OCI-M1 (cell line): ENCODE measurements around the gene OTOG.

Experiments used
- DNase-seq: peaks from one replicate; lab custom pipeline; 2025; lab: John Stamatoyannopoulos, UW

The OTOG gene

DNA sequence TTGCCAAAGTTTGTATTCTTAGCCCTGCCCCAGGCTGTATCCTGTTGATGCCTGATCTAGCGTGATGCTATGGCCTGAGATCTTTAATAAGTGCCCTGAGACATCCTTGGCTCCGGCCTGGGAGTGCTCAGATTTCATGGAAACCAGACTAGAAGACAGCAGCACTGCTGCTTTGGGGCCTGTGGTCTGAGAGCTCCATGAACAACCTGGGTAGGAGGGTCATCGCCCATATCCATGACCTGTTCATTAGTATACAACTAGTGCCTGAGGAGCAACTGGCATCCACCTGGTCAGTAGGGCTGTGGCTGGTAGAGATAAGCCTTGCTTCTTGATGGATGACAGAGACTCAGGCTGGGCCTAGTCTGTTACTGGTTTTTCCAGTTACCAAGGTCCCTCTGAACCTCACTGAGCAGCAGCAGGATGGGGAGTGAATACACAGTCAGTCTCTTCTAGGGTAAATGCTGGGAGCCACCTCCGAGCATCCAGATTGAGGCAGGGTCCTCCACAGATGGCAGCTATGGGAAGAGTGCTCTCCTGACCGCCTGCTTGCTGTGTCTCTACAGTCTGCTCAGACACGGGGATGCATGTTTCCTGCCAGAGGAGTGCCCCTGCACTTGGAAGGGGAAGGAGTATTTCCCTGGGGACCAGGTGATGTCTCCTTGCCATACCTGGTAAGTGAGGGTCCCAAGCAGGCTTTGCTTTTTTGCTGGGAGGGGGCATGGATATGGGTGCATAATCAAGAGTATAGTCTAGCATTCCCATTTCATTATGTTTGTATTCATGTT lies 39.0 kb downstream of the OTOG start:
- no peak for DNase-seq

DNA sequence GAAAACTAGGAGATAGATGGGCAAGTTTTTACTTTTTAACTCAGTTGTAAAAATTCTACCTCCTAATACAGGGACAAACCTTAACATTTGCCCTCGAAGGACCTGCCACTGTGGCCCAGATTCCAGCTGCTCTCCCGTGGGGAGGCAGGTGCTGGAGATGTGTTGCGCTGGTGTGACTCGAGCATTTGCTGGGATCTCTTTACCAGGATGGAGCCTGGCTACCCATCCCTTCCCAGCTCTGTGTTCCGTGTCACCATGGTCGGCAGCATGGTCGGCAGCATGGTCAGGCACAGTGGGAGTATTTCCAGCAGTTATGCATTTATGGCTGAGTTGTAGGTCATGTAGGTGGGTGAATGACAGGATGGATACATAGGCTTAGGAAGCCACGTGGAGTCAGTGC lies 41.1 kb downstream of the OTOG start:
- no peak for DNase-seq

DNA sequence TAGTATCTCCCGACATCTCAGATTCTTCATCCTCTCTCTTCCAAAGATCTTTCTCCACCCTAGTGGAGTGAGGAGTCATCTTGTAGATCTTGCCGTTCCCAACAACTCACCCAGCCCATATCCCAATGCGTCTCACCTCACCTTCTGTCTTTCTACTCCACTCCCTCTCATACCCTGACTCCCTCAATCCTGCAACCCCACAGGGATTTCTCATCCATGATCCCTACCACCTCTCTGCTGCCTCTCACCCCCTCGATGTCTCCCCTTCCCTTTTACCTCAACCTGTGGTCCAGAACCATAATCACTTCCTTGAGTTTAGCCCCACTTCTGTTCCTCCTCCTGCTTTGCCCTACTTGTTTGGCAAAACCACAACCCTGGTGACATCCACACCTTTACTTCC lies 41.7 kb downstream of the OTOG start:
- DNase-seq = no peak

DNA sequence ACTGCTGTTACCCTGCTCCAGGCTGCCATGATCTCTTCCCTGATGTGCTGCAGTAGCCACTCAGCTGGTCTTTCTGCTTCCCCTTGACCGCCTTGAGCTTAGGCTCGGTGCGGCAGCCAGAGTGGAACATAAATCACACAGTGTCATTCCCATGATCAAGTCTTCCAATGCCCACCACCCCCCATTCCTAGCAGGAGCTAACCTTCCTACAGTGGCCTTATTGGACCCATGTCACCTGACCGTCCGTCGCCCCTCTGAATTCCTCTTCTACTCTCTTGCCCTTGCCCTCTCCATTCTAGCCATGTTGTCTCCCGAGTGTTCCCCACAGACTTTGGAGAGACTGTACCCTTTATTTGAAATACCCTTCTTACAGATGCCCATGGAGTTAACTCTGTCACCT lies 43.4 kb downstream of the OTOG start:
- no peak for DNase-seq

DNA sequence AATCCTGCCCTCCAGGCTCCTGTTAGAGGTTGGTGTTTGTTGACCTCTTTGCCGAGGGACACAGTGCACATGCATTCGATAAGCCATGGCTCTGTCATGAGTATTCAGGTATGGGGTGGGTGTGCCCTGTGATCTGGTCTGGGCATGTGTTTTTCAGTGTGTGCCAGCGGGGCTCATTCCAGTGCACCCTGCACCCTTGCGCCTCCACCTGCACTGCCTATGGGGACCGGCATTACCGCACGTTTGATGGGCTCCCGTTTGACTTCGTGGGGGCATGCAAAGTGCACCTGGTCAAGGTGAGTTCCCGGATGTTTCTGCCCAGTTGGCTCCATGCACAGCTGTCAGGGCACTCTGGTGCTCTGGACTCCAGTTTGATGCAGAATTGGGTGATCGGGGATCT lies 44.2 kb downstream of the OTOG start:
- no peak for DNase-seq

DNA sequence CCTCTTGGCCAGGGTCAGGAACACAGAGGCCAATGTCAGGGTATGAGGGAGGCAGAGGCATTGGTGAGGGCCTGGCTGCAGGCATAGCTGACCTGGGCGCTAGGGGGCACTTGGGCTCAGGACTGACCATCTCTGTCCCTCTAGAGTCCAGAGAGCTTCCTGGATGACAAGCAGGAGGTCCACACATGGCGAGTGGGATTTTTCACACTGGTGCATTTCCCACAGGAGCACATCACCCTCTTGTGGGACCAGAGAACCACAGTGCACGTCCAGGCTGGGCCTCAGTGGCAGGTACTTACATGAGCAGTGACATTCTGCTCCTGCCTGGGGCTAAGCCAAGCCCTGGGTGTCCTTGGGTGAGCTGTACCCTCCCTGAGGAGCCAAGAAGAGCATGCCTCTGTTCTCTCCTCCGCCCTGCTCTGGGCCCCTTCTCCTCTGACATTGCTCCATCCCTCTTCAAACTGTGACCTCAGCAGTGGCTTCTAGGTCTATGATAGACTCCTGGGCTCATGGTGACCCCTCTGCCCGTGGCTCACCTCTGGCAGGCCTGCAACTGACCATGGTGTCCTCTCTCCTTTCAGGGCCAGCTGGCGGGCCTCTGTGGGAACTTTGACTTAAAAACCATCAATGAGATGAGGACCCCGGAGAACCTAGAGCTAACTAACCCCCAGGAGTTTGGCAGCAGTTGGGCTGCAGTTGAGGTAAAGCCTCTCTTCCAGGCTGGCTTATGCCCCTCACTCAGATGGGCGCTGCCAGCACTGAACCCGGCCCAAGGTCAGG lies 46.6 kb downstream of the OTOG start:
- no peak for DNase-seq

DNA sequence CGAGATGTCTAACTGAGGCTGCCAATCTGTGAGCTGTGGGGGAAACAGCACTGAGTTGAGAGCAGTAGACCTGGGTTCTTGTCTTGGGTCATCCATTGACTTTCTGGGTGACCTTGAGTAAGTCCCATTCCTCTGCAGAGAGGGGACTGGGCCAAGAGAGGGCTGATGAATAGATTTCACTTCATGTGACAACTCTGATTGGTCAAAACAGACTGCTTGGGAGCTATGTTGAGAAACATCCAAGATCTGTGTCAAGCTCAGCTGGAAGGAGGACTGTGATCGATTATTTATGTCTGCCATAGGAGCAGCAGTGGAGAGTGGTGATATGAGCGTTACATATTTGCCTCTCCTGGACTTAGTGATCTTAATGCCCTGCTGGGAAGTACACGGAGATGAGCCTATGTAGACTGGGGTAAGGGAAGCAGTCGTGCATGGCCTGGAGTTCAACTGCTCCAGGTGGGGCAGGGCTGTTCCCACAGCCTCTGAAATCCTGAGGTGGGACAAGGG lies 47.7 kb downstream of the OTOG start:
- no peak for DNase-seq

DNA sequence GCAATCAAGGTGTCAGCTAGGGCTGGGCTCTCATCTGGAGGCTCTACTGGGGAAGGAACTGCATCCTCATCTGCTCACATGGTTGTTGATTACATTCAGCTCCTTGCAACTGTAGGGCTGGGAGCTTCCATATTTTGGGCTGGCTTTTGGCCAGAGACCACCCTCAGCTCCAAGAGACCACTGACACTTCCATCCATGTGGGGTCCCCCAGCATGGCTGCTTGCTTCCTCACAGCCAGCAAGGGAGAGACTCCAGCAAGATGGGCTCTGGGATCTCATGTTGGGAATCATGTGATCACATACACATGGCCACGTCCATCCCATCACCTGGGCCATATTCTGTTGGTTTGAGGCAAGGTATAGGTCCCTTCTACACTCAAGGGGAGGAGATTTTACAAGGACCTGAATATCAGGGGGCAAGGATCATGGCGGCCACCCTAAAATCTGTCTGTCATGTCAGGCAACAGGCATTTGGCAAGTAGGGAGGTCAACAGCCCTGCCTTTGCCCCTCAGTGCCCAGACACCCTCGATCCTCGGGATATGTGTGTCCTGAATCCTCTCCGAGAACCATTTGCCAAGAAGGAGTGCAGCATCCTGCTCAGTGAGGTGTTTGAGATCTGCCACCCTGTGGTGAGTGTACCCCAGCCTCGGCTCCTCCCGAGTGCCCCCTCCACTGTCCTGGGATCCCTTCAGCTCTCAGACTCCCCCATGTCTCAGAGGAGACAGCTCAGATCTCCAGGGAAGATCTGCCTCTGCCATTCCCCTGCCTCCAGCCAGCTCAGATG lies 48.7 kb downstream of the OTOG start:
- no peak for DNase-seq

DNA sequence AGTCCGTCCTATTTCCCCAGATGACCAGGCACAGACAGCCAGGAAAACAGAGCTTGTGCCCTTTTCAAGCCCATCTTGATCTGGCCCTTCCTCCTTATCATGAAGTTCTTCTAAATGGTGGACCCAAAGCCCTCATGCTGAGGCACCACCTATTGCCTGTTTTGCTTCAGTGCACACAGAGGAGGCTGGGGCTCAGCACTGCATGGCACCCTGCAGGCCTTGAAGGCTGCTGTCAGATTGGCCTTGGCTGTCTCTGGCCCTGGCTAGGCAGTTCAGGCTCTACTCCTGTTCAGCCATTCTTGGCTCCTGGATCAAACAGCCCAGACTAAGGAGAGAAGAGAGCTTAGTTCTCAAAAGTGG lies 49.2 kb downstream of the OTOG start:
- DNase-seq = no peak

DNA sequence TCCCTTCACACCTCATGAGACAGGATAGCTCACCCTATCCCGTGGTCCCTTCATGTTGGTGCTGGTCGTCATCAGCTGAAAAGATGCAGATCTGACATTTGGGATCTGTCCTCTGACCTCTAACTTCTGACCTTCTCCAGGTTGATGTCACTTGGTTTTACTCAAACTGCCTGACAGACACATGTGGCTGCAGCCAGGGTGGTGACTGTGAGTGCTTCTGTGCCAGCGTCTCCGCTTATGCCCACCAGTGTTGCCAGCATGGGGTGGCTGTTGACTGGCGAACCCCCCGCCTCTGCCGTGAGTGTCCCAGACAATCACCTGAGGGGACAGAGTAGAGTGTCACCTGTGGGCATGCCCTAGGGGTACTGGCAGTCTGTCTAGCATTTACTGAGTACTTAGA lies 49.7 kb downstream of the OTOG start:
- DNase-seq = no peak

DNA sequence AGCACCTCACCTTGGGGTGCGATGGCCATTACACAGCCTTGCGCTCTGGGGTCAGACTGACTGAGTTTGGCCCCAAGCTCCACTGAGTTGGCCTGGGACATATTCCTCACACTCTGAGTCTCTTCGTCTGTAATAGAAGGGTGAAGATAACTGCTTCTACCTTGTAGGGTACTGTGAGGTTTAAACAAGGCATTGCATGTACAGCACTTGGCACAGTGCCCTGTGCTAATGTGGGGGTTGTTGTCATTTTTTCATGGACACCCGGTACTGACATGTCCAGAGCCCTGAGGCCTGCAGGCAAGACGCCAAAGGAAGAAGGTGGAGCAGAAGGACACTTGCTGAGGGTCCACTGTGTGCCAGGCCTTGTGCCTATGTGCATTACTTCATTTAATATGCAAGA lies 50.7 kb downstream of the OTOG start:
- no peak for DNase-seq

DNA sequence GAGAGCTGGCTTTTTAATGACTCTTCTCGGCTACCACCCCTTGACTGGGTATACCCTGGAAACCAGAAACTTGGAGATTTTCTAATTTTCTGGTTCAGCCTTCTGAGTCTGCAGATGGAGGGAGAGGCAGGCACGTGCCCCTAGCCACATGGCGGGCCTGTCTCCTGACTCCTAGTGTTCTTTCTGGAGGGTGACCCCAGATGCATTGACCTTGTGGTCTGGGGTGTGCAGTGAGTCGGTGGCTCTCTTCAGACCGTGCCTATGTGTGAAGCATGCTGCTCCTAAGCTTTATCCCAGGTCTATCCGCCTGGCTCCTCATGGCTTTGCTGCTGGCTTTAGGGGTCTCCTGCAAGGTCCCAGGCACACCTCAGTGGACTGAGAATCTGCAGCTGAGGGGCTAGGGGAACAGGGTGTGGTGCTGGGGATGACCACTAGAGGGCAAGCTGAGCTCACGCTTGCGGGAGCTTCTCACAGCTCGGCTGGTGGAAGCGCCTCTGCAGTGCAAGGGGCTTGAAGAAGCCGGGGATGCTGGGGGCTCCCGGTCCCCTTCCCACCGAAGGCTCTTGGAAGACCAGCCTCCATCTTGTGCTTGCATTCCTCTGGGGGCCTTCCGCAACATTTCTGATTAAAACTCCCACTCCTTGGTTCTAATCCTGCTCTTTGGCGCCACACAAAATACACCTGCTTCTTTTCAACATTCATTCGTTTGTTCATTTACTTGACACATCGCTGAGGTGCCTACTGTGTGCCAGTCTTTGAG lies 51.8 kb downstream of the OTOG start:
- DNase-seq = peak; percentile 75

DNA sequence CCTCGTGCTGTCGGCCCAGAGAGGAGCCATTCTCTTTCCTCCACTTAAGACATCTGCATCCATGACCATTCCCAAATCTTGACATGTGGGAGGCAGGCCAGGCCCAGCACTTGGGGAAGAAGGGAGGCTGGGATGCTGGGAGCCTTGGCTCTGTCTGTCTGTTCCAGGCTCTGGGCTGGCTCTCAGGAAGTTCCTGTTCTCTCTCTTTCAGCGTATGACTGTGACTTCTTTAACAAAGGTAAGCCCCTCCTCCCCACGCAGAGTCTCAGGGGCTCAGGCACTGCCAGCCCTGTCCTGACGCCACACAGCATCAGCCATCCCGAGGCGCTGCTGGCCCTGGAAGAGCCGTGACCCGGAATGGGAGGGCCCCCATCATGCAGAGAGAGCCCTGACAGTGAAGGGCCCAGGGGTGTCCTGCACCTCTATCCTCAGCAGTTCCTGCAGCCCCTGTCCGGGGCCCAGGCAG lies 52.4 kb downstream of the OTOG start:
- DNase-seq = no peak

DNA sequence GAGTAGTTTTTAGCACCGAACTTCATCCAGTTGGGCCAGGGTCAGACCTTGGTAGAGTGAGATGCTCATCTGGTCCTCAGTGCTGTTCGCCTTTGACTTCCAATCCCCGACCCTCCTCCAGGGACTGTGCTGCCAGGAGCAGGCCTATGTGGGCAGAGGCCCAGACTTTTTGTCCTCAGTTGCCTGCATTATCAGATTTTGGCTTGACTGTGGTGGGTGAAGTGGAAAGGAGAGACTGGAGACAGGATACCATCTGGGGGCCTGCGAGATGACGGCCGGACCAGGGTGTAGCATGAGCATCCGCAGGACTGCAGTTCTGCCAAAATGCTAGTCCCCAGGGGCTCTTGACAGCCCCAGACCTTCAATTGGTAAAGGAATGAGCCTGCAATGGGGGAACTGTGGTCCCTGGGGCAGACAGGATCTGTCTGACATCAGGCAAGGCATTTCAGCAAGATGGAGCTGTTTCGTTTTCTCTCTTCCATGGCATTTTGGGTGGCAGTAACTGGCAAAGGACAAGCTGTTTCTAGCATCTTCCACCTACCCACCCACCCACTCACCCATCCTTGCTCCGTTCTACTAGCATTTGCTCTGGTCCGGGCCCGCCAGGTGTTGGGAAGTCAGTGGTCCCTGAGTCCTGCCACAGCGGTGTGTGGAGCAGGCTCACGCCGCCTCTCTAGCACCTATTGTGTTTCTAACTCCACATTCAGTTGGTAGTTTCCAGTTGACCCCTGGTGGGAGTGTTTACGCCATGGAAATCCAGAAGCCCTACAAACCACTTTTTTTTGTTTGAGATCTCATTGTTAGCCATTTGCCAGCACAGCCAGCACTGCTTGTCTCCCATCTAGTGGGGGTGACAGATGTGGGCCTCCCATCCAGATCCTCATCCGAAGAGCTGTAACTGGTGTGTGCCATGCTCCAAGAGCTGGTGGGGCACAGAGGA lies 53.5 kb downstream of the OTOG start:
- no peak for DNase-seq

DNA sequence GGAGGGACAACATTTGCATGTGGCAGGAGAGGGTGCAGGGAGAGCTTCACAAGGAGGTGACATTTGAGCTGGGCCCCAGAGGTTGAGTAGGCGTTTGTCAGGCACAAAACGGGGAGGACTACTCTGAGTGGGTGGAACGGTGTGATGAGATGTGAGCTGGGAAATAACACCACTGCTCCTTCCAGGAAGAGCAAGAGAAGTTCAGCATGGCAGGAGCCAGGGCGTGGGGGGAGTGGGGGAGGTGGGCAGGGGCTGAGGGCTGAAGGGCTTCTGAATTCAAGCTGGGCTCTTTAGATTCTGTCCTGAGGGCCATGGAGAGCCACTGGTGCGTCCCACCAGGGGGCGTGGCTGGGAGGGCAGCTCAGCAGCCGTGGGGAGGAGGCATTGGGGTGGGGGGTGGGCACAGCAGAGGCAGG lies 54.2 kb downstream of the OTOG start:
- peak; percentile 5 for DNase-seq

DNA sequence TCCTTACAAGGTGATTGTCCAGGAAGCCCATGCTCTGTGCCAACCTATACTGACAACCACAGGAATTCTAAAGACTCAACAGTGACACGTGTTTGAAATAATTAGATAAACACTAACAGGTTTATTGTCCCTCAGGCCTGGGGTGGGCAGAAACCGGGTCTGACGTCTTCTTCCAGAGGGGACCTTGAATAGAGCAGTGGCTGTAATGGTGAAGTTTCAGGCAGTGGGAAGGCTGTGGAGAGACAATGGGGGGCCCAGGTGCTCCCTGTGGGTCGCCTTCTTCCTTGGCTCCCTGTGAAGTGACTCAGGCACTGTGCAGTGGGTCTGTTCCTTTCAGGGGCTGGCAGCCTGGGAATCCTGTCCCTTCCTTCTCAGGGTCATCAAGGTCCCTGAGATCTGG lies 54.6 kb downstream of the OTOG start:
- DNase-seq = no peak

DNA sequence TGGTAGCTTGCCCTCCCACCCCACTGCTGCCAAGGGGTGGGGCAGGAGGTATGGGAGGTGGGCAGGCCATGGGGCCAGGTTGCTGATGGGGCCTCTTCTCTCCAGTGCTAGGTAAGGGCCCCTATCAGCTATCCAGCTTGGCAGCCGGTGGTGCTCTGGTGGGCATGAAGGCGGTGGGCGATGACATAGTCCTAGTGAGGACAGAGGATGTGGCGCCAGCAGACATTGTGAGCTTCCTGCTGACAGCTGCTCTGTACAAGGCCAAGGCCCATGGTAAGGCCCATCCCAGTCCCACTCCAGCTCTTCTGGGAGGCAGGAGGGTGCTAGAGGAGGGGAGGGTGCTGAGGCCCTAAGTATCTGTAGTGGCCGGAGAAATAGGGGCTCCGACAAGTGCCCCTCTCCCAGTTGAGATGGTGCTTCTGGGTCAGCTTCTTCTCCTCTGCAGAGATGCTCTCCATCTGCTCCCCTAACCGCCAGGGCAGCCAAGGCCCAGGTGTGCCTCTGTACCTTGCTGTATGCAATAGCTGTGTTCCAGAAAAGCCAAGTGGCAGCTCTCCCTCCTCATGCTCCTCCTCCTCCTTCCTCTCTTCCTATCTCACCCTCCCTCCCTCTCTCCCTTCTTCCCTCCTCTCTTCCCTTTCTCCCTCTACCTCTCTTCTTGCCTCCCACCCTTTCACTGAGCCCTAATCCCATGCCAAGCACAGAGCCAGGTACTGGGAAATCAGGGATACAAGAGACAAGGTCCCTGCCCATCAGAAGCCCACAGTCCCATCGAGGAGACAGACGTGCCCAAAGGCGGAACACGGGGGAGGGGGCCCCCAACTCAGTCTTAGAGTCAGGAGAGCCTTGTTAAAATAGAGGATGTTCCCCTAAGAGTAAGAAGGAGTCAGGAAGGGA lies 55.3 kb downstream of the OTOG start:
- no peak for DNase-seq

DNA sequence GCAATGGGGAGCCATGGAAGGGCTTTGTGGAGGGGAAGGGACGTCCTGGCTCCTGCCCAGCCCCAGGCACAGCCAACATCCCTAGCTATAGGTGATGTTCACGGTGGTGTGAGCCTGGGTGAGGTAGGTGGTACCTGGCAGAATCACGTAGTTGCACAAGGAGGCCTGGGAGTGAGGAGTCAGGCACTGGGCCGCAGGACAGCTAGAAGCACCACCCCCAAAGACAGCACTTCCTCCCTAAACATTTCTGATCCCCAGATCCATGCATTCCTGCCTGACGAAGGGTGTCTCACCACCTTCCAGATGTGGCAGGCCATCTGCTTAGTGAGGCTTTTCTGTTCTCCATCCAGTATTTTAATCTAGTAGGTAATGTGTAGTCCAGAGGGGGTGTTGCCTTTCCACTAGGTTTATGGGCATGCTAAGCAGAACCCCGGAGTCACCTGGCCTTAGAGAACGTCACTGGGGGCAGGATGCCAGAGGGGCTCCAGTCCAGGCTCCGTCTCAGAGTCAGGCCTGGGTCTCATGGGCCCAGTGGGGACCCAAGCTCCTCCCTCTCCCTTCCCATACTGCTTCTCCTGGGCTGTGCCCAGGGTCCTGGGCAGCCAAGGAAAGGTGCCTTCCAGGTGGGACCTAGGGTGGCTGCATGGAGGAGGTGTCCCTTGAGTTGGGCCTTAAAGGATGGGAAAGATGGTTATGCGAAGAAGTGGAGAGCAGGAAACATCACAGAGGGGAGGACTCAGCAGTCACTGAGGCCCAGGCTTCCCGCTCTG lies 56.2 kb downstream of the OTOG start:
- DNase-seq = no peak
